ENCODE data around the gene CFAP46.

- TF ChIP-seq EP300 (IDR thresholded peaks at IDR 0.05) (no peak), POLR2A (IDR thresholded peaks at IDR 0.05) (no peak), CTCF (IDR thresholded peaks at IDR 0.05) (no peak)
Observed at GRCh38 chr10:132810141-132810806, 132.1 kb downstream of the CFAP46 start.

All from ovary (tissue), 3 donors.